HEK293T (cell line): ENCODE measurements around the gene TP53INP2.

Source experiments
- BHLHE40 ChIP-seq: fragments of 450-650 bp; IDR thresholded peaks from 2 replicates; pipeline ENCODE4 v1.6.1; 2016; ENCODE audit warnings: mild to moderate bottlenecking, moderate library complexity, borderline replicate concordance
- ELF4 ChIP-seq: fragments of 450-650 bp; IDR thresholded peaks from 2 replicates; pipeline ENCODE4 v1.6.1; 2017; ENCODE audit warnings: antibody characterized with exemption
- FOXM1 ChIP-seq: fragments of 450-650 bp; IDR thresholded peaks from 2 replicates; pipeline ENCODE4 v1.6.1; 2017; ENCODE audit warnings: mild to moderate bottlenecking, borderline replicate concordance
- NFRKB ChIP-seq: fragments of 450-650 bp; IDR thresholded peaks from 2 replicates; pipeline ENCODE4 v1.6.1; 2016; ENCODE audit warnings: mild to moderate bottlenecking, moderate library complexity
- SP1 ChIP-seq: fragments of 450-650 bp; IDR thresholded peaks from 2 replicates; pipeline ENCODE4 v1.6.1; 2017
- SUZ12 ChIP-seq: fragments of 450-650 bp; IDR thresholded peaks from 2 replicates; pipeline ENCODE4 v1.6.1; 2016; ENCODE audit warnings: mild to moderate bottlenecking
- TARDBP ChIP-seq: fragments of 450-650 bp; IDR thresholded peaks from 2 replicates; pipeline ENCODE4 v1.6.1; 2016

DNA sequence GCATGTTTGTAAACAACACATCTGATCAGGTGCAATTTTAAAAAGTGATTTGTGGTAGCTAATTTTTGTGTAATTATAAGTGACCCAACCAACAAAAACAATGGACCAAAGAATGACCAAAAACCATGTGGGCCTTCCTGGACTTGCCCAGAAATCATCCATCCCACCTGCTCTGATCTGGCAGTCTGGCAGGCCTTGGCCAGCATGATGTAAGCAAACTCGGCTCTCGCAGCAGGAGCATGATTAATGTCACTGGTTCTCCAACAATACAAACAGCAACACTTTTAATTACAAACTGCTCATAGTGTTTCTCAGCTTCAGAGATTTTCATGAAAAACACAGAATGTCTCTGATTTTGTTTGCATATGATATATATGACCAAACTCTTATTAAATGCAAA lies 16.1 kb downstream of the TP53INP2 start:
- TF ChIP-seq SUZ12 (no peak), FOXM1 (no peak), BHLHE40 (no peak), TARDBP (no peak), ELF4 (no peak), SP1 (no peak), NFRKB (no peak)
